ENCODE results near the gene TTC39B.

The TTC39B gene

DNA sequence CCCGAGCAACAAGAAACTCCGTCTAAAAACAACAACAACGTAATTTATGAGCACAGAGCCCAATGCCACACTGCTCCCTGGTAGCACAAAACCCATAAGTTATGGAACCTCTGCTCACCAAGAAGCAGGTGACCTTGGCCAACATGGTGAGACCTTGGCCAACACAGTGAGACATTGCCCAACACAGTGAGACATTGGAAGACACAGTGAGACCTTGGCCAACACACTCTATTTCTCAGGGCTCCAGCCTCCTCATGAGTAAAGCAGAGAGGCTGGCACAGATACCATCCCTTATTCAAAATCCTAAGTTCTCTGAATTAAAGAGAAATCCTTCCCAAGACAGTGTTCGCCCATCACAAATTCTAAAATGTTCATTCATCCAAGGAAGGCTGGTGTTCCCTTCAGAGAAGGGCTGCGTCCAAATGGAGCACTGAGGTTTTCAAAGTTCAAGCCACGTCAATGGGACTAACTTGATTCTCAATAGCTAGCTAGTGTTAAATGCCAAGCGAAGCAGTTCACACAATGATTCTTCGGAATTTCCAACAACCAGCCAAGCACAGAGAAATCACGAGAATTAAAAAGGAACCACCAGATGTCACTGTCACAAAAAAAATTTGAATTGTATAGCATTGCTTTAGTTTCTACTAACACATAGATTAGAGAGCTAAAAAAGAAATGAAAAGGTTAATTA is 29.5 kb downstream of the TTC39B start:
- H3K4me3 ChIP-seq (ENCODE audit: low read depth, low read length), result no peak overlapping the region
- TF ChIP-seq CTCF (IDR thresholded peaks at IDR 0.05; ENCODE audit: low read depth, low read length), result no peak

DNA sequence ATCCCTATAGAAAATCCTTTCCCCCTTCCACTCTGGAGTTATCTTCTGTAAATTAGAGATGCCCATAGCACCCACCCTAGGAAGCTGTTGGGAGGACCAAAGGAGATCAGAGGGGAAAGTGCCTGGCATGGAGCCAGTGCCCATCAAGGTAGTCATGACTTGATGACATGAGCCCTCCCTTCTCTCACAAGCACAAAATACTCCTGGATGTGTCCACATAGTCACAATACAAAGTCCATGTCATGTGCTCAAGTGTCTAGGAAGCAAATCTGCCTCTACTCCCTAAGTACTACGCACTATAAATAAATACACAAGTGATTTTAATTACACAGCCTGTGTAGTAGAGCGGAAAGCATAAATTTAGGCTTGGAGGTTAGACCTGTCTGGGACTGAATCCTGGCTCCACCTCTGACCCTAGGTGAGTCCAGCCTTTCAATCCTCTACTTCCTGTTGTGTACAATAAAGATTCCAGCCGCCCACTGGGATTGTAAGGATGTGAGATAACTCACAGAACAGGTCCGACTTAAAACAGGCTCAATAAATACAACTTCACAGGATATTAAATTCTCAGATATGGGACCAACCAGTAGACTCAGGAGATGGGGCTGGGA is 30.6 kb downstream of the TTC39B start:
- TF ChIP-seq CTCF (IDR thresholded peaks at IDR 0.05; ENCODE audit: low read depth, low read length), result no peak

GRCh38 chr9:15274425-15274824 is 32.6 kb downstream of the TTC39B start:
- no peak for TF ChIP-seq CTCF (IDR thresholded peaks at IDR 0.05; ENCODE audit: low read depth, low read length)

More for the DNA sequence above, 30.6 kb downstream of the TTC39B start:
- no peak overlapping the region for H3K4me3 ChIP-seq (ENCODE audit: low read depth, low read length)

GRCh38 chr9:15272377-15272928 is 34.6 kb downstream of the TTC39B start:
- no peak overlapping the region for H3K4me3 ChIP-seq (ENCODE audit: low read depth, low read length)
- TF ChIP-seq CTCF (IDR thresholded peaks at IDR 0.05; ENCODE audit: low read depth, low read length), result no peak

More at GRCh38 chr9:15274425-15274824, 32.6 kb downstream of the TTC39B start:
- no peak overlapping the region for H3K4me3 ChIP-seq (ENCODE audit: low read depth, low read length)

DNA sequence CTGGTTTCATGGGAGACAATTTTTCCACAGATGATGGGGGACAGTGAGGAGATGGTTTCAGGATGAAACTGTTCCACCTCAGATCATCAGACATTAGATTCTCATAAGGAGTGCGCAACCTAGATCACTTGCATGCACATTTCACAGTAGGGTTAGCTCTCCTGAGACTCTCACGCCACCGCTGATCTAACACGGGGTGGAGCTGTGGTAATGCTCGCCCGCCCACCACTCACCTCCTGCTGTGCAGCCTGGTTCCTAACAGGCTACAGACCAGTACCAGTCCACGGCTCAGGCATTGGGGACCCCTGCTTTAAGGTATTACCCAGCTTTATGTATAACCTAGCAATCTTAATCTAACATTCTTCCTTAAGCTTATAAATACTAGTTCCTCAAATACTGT is 35.6 kb downstream of the TTC39B start:
- no peak for TF ChIP-seq CTCF (IDR thresholded peaks at IDR 0.05; ENCODE audit: low read depth, low read length)
- H3K4me3 ChIP-seq (ENCODE audit: low read depth, low read length), result no peak overlapping the region

DNA sequence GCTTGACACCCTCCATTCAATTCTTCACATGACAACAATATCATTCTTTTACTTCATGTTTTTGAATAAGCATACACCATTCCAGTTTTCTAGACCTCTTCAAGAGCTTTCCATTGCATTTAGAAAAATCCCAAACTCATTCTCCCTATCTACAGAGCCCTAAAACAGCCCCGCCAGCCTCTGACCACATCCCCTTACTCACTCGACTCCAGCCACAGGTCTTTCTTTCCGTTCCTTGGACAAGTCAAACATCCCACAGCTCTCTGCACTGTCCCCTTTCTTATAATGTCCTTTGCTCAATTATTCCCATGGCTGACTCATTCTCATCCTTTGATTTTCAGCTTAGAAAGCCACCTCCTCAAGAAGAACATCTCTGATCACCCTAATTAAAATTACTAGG is 38.2 kb downstream of the TTC39B start:
- TF ChIP-seq CTCF (IDR thresholded peaks at IDR 0.05; ENCODE audit: low read depth, low read length), result no peak
- H3K4me3 ChIP-seq (ENCODE audit: low read depth, low read length), result no peak overlapping the region

DNA sequence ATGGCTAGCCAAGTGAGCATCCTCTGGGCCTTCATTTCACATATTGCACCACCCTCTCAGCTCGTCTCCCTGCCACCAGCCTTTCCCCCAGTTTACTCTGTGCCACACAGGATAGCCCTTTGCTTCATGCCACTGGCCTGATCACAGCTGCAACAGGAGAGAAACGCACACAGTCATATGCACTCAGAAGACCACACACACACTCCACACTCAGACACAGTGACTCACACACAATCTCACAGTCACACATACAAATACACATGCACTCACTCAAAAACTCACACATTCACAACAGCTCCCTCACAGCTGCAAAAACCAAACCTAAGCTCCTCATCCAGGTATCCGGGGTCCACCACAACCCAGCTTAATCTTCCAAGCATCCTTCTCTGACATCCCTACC is 38.7 kb downstream of the TTC39B start:
- TF ChIP-seq CTCF (IDR thresholded peaks at IDR 0.05; ENCODE audit: low read depth, low read length), result no peak
- H3K4me3 ChIP-seq (ENCODE audit: low read depth, low read length), result no peak overlapping the region

Measured in WI38 (cell line).